Mesodermal cell (in vitro differentiated cells): ENCODE measurements around the gene FCRL6.
A peak's percentile ranks its signal among the peaks of the same experiment; 100 is the strongest.

Source experiments
- H3K27ac ChIP-seq: 2 replicates; pipeline ENCODE4 v1.7.0; 2013; ENCODE audit warnings: mild to moderate bottlenecking, low read depth, low read length, moderate library complexity; ENCODE audit not compliant: severe bottlenecking
- H3K36me3 ChIP-seq: 2 replicates; pipeline ENCODE4 v1.7.1; 2013; ENCODE audit warnings: mild to moderate bottlenecking, low read length, moderate library complexity; ENCODE audit not compliant: control insufficient read depth, insufficient read depth
- H3K4me1 ChIP-seq: one replicate; pipeline ENCODE4 v1.7.1; 2013; ENCODE audit warnings: mild to moderate bottlenecking, low read length; ENCODE audit not compliant: insufficient read depth, control insufficient read depth, poor library complexity, severe bottlenecking
- H3K4me3 ChIP-seq: 2 replicates; pipeline ENCODE4 v1.7.0; 2013; ENCODE audit warnings: low read length, control low read depth, mild to moderate bottlenecking; ENCODE audit not compliant: insufficient read depth, poor library complexity, severe bottlenecking; ENCODE audit errors: extremely low read depth
- H3K9me3 ChIP-seq: 2 replicates; pipeline ENCODE4 v1.7.1; 2013; ENCODE audit warnings: mild to moderate bottlenecking, low read length, moderate library complexity; ENCODE audit not compliant: control insufficient read depth
- WGBS, 2 experiments: methylation state at CpG; one replicate each; pipeline ENCODE4 v1.1.5; 2013; ENCODE audit warnings: missing lambda C conversion rate in 2 of 2; ENCODE audit not compliant: insufficient coverage in 2 of 2; 5-methylcytosine and 5-hydroxymethylcytosine counted together

FCRL6 gene

GRCh38 chr1:159835356-159835755 lies 33.2 kb downstream of the FCRL6 start:
- Histone ChIP-seq H3K27ac (no peak overlapping the region), H3K36me3 (no peaks in the 10 kb centered on the region), H3K9me3 (no peaks in the 10 kb centered on the region), H3K4me1 (peaks cover 8% of the 10 kb centered on the region), H3K4me3 (no peak overlapping the region)
- 82 to 89% methylated on average over 3 of the region's 3 CpGs for WGBS, 2 experiments

GRCh38 chr1:159835862-159836525 lies 33.8 kb downstream of the FCRL6 start:
- Histone ChIP-seq H3K36me3 (no peaks in the 10 kb centered on the region), H3K4me3 (no peak overlapping the region), H3K27ac (no peak overlapping the region), H3K4me1 (peaks cover 4% of the 10 kb centered on the region), H3K9me3 (no peaks in the 10 kb centered on the region)
- WGBS, 2 experiments = 85 to 93% methylated on average over 3 to 6 of the region's 8 CpGs

GRCh38 chr1:159838715-159839114 lies 36.6 kb downstream of the FCRL6 start:
- H3K9me3 ChIP-seq = no peaks in the 10 kb centered on the region
- no peak overlapping the region for H3K27ac ChIP-seq
- no CpG with 5 or more reads among the region's 1 CpG for WGBS, 2 experiments
- no peak overlapping the region for H3K4me3 ChIP-seq
- H3K36me3 ChIP-seq = no peaks in the 10 kb centered on the region
- H3K4me1 ChIP-seq = peaks cover 2% of the 10 kb centered on the region

GRCh38 chr1:159839116-159839849 lies 37.1 kb downstream of the FCRL6 start:
- Histone ChIP-seq H3K4me3 (no peak overlapping the region), H3K27ac (no peak overlapping the region), H3K4me1 (peaks cover 2% of the 10 kb centered on the region), H3K36me3 (no peaks in the 10 kb centered on the region), H3K9me3 (no peaks in the 10 kb centered on the region)
- WGBS, 2 experiments = 89 to 95% methylated on average over 3 to 5 of the region's 5 CpGs

- H3K27ac ChIP-seq = no peak overlapping the region
- no peak overlapping the region for H3K4me3 ChIP-seq
- H3K36me3 ChIP-seq = no peaks in the 10 kb centered on the region
- H3K9me3 ChIP-seq = no peaks in the 10 kb centered on the region
- H3K4me1 ChIP-seq = peaks cover 8% of the 10 kb centered on the region
- 94 to 95% methylated on average over 2 of the region's 2 CpGs for WGBS, 2 experiments
These were observed 39.6 kb downstream of the FCRL6 start for GRCh38 chr1:159841749-159842148.

- 88 to 98% methylated on average over 4 of the region's 4 CpGs for WGBS, 2 experiments
- H3K27ac ChIP-seq = no peak overlapping the region
- H3K36me3 ChIP-seq = no peaks in the 10 kb centered on the region
- H3K9me3 ChIP-seq = no peaks in the 10 kb centered on the region
- H3K4me1 ChIP-seq = peaks cover 10% of the 10 kb centered on the region
- H3K4me3 ChIP-seq = no peak overlapping the region
These were observed 41.3 kb downstream of the FCRL6 start for GRCh38 chr1:159843459-159843858.

- WGBS, 2 experiments = 81 to 88% methylated on average over 9 to 13 of the region's 13 CpGs
- Histone ChIP-seq H3K36me3 (no peaks in the 10 kb centered on the region), H3K27ac (no peak overlapping the region), H3K9me3 (no peaks in the 10 kb centered on the region), H3K4me1 (peaks cover 31% of the 10 kb centered on the region), H3K4me3 (no peak overlapping the region)
These were observed 43.8 kb downstream of the FCRL6 start for GRCh38 chr1:159845751-159846629.

GRCh38 chr1:159847231-159847630 lies 45.1 kb downstream of the FCRL6 start:
- peaks cover 28% of the 10 kb centered on the region for H3K4me1 ChIP-seq
- H3K36me3 ChIP-seq = no peaks in the 10 kb centered on the region
- WGBS, 2 experiments = 80 to 86% methylated on average over 3 of the region's 4 CpGs
- H3K9me3 ChIP-seq = no peaks in the 10 kb centered on the region
- no peak overlapping the region for H3K27ac ChIP-seq
- H3K4me3 ChIP-seq = no peak overlapping the region

- Histone ChIP-seq H3K36me3 (no peaks in the 10 kb centered on the region), H3K4me1 (peaks cover 37% of the 10 kb centered on the region), H3K9me3 (no peaks in the 10 kb centered on the region), H3K27ac (no peak overlapping the region), H3K4me3 (no peak overlapping the region)
- WGBS, 2 experiments = 67 to 90% methylated on average over 2 to 3 of the region's 3 CpGs
These were observed 46.2 kb downstream of the FCRL6 start for GRCh38 chr1:159848326-159848725.

- peaks cover 46% of the 10 kb centered on the region for H3K4me1 ChIP-seq
- no peaks in the 10 kb centered on the region for H3K9me3 ChIP-seq
- H3K27ac ChIP-seq = peak overlapping the region; percentile 86
- WGBS, 2 experiments = 90% methylated on average over 2 of the region's 2 CpGs; no CpG with 5 or more reads in 1 of the 2 experiments
- H3K36me3 ChIP-seq = no peaks in the 10 kb centered on the region
- H3K4me3 ChIP-seq = no peak overlapping the region
These were observed 47.6 kb downstream of the FCRL6 start for GRCh38 chr1:159849626-159850366.
